ENCODE measurements around the gene FAM120A.

- no peak for TF ChIP-seq CTCF (IDR thresholded peaks at IDR 0.05)
- TF ChIP-seq POLR2A (IDR thresholded peaks at IDR 0.05) = no peak
Observed at GRCh38 chr9:93457006-93457405, 5.5 kb downstream of the FAM120A start.
